T-helper 22 cell (primary cell): ENCODE results near the gene DHX15.
"Not testable (repeated sequence)": the region's sequence is repeated elsewhere in the genome, so short reads cannot be mapped to it uniquely, and the experiment has no call there.

Experiments
- DNase-seq: peaks from one replicate; pipeline ENCODE4 v3.0.0-alpha.2; 2020; ENCODE audit warnings: low read depth

DHX15 gene

DNA sequence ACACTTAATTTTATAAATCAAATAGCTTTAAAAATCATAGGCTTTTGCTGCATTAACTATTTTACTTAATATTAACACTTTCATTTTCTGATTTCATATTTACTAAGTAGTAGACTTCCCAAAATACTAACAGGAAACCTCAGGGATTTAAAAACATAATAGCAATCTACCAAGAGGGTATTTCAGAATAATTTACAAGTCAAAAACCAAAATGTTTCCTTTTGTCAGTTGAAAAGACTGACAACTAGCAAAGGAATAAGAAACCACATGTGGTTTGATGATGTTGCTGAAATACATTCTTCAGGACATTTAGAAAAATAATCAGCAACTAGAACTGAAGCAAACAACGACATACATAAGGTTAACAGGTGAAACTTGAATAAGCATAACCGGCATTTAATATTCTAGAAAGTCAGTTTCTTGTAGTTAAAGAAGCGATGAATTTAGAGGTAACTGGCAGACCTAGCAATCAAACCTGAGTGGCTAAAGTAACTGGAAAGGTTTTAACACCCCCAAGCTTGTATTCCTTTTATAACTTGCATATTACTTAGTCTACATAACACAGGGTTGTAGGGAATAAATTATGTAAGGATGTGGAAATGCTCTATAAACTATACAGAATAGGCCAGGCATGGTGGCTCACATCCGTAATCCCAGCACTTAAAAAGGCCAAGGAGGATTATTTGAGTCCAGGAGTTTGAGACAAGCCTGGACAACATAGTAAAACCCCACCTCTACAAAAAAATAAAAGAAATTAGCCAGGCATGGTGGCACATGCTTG, 40.0 kb downstream of the DHX15 start:
- DNase-seq: no peak

GRCh38 chr4:24537025-24537424, 47.3 kb downstream of the DHX15 start:
- no peak for DNase-seq

- DNase-seq: no peak
Measured at GRCh38 chr4:24535399-24535798, 49.0 kb downstream of the DHX15 start.

DNA sequence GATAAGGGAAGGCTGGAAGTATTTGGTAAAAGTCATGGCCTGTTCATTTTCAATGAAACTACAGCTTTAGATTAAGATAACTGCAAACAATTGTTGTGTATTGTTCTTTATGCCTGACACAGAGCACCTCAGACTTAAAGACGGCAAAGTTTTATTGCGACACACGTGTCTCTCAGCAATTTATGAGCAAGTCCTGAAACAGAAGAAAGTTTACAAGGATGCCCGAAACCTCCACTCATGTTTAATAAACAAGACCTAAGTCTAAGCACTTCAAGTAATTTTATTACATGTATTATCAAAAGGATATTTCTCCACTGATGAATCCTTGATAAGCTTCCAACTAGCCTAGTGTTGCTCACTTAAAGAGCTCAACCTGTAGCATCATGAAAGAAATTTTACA, 51.0 kb downstream of the DHX15 start:
- no peak for DNase-seq

- DNase-seq: no peak
Measured at GRCh38 chr4:24529555-24529954, 54.8 kb downstream of the DHX15 start.

- DNase-seq: no peak
Measured at GRCh38 chr4:24527371-24527770, 57.0 kb downstream of the DHX15 start.

- no peak for DNase-seq
Measured at GRCh38 chr4:24521544-24521943, 62.8 kb downstream of the DHX15 start.

DNA sequence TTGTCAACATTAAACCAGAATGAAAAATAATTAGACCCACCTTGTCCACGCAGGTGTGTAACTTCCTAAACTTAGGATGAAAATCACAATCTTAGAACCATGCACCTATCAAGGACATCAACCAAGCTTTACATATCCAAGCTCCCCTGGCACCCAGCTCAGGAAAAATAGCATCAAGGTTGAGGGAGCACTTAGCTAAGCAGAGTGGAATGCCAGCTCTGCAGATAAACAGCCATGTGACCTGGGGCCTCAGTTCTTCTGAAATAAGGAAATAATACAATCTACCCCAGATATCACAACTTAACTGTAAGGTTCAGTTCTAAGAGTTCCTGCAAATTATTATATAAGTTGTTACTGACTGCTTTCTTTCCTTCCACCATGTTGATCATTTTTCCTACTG, 64.7 kb downstream of the DHX15 start:
- DNase-seq: no peak

DNA sequence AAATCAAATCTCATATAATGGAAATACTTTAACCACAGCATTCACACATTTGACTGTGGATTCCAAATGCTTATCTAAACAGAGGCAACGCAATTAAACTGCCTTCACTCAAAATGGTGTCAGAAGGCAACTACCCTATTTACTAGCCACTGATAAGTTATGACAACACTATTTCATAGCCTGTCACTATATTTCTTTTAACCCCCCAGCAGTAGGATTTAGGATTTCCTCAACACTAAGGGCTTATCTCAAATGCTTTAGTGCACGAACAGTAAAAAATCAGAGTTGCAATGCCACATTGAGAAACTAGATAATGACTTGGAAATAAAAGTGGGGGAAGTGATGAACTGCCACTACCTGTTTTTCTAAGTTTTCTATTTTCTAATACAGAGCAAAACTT, 66.7 kb downstream of the DHX15 start:
- no peak for DNase-seq

DNA sequence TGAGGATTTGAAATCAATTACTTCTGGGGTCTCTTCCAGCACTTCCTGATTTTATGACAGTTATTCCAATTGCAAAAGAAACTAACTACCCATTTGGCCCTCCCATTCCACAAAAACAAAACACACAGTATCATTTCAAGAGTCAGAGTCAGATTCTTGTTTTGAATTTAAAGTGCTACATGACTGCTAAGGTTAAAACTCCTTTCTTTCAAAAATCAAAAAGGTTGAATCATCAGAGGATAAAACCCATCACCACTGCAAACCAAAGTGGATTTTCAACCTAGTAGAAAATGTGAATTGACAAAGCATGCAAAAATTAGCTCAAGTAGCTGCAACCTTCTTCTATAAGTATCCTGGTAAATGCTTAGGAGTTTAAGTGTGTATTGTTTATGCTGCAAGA, 67.4 kb downstream of the DHX15 start:
- no peak for DNase-seq

GRCh38 chr4:24515698-24516097, 68.7 kb downstream of the DHX15 start:
- no peak for DNase-seq

DNA sequence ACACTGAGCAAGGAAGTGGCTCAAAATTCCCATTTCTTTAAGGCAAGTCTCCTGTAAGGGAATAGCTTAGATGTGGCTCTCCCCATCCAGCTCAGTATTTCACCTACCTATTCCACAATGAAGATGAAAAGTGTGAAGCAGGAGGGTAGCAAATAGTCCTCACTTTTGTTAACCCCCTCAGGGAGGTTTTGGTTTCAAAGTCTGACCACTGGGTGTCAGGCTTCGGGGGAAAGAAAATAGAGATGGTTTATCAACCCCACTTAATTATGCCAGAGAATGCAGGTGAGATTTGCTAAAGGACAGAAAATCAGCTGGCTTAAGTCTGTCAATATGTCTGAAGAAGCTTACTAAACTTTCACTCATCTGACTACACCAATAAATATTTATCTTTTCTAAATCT, 69.5 kb downstream of the DHX15 start:
- DNase-seq: no peak

DNA sequence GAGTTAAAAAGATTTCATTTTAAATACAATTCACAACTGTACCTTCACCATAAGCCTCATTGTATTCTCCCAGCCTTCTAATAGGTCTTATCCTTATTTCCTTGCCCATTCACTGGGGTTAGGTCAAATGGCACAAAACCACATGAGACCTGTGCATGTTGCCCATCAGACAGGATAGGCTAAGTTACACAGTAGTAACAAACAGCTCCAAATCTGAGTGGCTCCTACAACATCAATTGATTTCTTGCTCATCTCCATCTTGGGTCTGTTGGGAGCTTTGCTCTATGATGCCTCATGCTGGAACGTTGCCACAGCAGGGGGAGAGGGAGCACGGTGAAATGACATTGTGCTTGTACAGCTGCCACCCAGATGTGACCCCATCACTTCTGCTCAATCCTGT, 70.6 kb downstream of the DHX15 start:
- DNase-seq: no peak

DNA sequence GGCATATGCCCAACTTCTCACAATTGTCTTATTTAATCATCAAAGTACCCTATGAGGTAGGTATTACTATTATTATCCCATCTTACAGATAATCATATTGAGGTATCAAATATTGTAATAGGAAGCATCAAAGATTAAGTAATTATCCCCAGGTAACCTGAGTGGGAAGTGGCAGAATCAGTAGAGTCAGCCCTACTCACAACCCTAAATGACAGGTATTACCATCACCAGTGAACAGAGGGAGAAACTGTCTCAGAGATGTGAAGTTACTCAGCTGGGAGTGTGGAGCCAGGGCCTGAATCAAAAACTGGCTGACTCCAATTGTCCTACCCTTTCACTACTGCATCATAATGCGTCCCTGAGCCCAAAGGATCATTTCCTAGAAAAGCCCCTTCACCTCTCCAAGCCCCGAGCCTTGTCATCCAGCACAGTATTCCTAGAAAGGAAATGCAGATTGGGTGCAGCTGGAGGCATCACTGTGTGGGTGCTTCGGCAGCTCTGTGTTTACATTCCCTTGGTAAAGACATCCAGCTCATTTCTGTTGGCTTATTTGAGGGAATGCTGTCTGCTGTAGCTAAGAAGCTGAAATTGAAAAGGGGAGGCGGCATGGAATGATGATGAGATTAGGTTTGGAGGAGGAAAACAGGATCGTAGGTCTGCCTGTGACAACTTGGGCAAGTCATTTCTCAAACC, 72.8 kb downstream of the DHX15 start:
- no peak for DNase-seq

GRCh38 chr4:24510091-24510490, 74.3 kb downstream of the DHX15 start:
- DNase-seq: no peak

DNA sequence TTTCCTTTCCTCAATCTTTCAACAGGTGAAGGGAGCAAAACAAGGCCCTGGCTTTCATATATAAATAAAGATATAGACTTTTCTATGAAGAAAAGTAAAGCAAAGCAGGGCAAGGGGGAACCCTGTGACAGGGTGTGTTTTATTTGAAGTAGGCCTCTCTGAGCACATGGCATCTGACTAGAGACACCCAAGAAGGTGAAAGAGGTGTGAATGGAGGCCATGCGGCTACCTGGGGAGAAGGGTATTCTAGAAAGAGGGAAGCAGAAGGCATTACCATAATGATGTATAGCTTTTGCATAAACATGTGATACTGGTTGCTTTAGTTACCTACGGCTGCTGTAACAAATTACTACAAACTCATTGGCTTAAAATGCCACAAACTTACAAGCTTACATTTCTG, 75.8 kb downstream of the DHX15 start:
- no peak for DNase-seq

- no peak for DNase-seq
Measured at GRCh38 chr4:24507439-24507838, 76.9 kb downstream of the DHX15 start.

DNA sequence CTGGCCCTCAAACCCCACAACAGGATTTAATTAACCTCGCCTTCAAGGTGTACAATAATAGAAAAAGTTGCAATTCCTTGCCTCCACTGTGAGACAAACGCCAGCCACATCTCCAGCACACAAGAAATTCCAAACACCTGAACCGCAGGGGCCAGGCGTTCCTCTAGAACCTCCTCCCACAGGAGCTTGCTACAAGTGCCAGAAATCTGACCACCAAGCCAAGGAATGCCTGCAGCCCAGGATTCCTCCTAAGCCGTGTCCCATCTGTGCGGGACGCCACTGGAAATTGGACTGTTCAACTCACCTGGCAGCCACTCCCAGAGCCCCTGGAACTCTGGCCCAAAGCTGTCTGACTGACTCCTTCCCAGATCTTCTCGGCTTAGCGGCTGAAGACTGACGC, 81.3 kb downstream of the DHX15 start:
- not testable (repeated sequence) for DNase-seq

- no peak for DNase-seq
Measured at GRCh38 chr4:24497221-24497620, 87.1 kb downstream of the DHX15 start.

- DNase-seq: no peak
Measured at GRCh38 chr4:24496597-24496996, 87.8 kb downstream of the DHX15 start.

GRCh38 chr4:24495388-24495787, 89.0 kb downstream of the DHX15 start:
- DNase-seq: no peak

GRCh38 chr4:24489870-24490269, 94.5 kb downstream of the DHX15 start:
- DNase-seq: no peak

DNA sequence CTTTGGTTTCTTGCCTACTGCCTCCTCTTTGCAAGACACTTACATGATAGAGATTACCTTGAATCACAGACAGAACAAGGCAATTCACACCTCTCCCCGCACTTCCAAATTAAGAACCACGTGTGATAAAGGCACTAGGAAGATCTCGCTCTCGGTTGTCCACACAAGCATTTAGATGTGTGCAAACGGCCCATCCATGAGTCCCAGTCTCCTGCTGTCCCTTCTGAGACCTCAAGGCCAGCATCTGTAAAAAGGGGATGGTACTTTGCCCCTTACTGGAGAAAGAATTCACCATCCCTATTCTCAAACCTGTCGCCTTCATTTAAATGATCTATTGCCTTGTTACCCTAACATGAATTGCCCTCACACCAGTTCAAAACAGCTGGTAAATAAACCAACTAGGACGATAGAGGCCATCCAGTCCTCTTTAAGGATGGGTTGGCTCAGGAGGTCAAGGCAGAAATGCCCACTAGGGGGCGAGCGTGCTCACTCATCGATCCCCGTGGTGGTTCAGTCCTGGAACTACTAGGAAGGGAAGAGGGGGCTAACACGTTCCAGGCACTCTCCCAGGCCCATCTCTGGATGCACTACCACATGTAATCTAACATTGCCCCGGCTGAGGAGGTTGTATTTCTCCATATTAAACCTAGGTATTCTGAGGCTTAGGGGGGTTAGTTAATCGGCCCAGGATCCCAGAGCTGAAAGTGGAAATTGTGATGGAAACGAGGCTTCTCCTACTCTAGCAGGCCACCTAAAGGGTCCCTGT, 95.8 kb downstream of the DHX15 start:
- no peak for DNase-seq
